GM19455 (cell line): Measurements from ENCODE around the gene VDAC1.
A peak's percentile ranks its signal among the peaks of the same experiment; 100 is the strongest.

Experiments
- ATAC-seq: cut with Tn5 transposase; IDR thresholded peaks from one replicate; pipeline ENCODE4 v1.9.1; 2021; ENCODE audit not compliant: unreplicated experiment

VDAC1 gene

GRCh38 chr5:134025786-134026185 is 21.0 kb upstream of the VDAC1 start:
- ATAC-seq = no peak

- no peak for ATAC-seq
Measured at GRCh38 chr5:134024811-134025210, 20.0 kb upstream of the VDAC1 start.

- ATAC-seq = no peak
Measured at GRCh38 chr5:134022333-134022732, 17.6 kb upstream of the VDAC1 start.

- no peak for ATAC-seq
Measured at GRCh38 chr5:134020188-134020587, 15.4 kb upstream of the VDAC1 start.

- ATAC-seq = no peak
Measured at GRCh38 chr5:134019636-134020035, 14.9 kb upstream of the VDAC1 start.

GRCh38 chr5:134018986-134019316 is 14.2 kb upstream of the VDAC1 start:
- ATAC-seq = no peak

- ATAC-seq = no peak
Measured at GRCh38 chr5:134018154-134018985, 13.6 kb upstream of the VDAC1 start.

GRCh38 chr5:134008266-134008749 is 3.5 kb upstream of the VDAC1 start:
- ATAC-seq = no peak

- ATAC-seq = no peak
Measured at GRCh38 chr5:134007581-134008265, 2.9 kb upstream of the VDAC1 start.

GRCh38 chr5:134006115-134006514 is 1.3 kb upstream of the VDAC1 start:
- ATAC-seq = no peak

GRCh38 chr5:134005417-134006061 is 764 bp upstream of the VDAC1 start:
- no peak for ATAC-seq

GRCh38 chr5:134003817-134004625 is 754 bp downstream of the VDAC1 start:
- ATAC-seq = peak; percentile 37

GRCh38 chr5:134003064-134003816 is 1.5 kb downstream of the VDAC1 start:
- ATAC-seq = no peak

- no peak for ATAC-seq
Measured at GRCh38 chr5:134001938-134002731, 2.6 kb downstream of the VDAC1 start.

- ATAC-seq = no peak
Measured at GRCh38 chr5:134000696-134001453, 3.9 kb downstream of the VDAC1 start.

- no peak for ATAC-seq
Measured at GRCh38 chr5:134000091-134000511, 4.7 kb downstream of the VDAC1 start.

GRCh38 chr5:133998807-133999206 is 6.0 kb downstream of the VDAC1 start:
- no peak for ATAC-seq

- ATAC-seq = no peak
Measured at GRCh38 chr5:133998042-133998441, 6.7 kb downstream of the VDAC1 start.
